MCF 10A (cell line): ENCODE measurements around the gene ADAMTSL1. TPM values are rescaled to one million over a fixed set of nuclear protein-coding genes. Genes with fewer than 3 reads are reported as not detected.

Experiments used
- BruUV-seq: library from RNA; stranded (reverse); fragments of 400-500 nt; replicated peaks from 2 replicates; lab custom pipeline; 2021; lab: Mats Ljungman, UMichigan
- CTCF ChIA-PET: fragments of 300-600 bp; sonication (Branson Sonifier 250); formaldehyde crosslinking; extraction: SDS; loops from one replicate; lab custom pipeline; 2021; ENCODE audit warnings: antibody characterized with exemption, inconsistent platforms; lab: Yijun Ruan, JAX
- POLR2A ChIA-PET: fragments of 300-600, 350-650 bp; sonication (Branson Sonifier 250); formaldehyde crosslinking; extraction: SDS; loops from one replicate; lab custom pipeline; 2020; ENCODE audit warnings: antibody characterized with exemption, inconsistent platforms; lab: Yijun Ruan, JAX
- DNase-seq: peaks from one replicate; pipeline ENCODE4 v3.0.0-alpha.2; 2018; ENCODE audit not compliant: unreplicated experiment
- H3K27ac Mint-ChIP-seq: one replicate; pipeline ENCODE4 v1.8.0; 2022; ENCODE audit warnings: mild to moderate bottlenecking, low read depth, mixed read lengths; ENCODE audit not compliant: unreplicated experiment
- H3K27me3 Mint-ChIP-seq: one replicate; pipeline ENCODE4 v1.8.0; 2022; ENCODE audit warnings: mixed read lengths; ENCODE audit not compliant: insufficient read depth, unreplicated experiment
- H3K36me3 Mint-ChIP-seq: one replicate; pipeline ENCODE4 v1.8.0; 2022; ENCODE audit warnings: mild to moderate bottlenecking, moderate library complexity, mixed read lengths; ENCODE audit not compliant: insufficient read depth, unreplicated experiment
- H3K4me1 Mint-ChIP-seq: one replicate; pipeline ENCODE4 v1.8.0; 2022; ENCODE audit warnings: mixed read lengths; ENCODE audit not compliant: insufficient read depth, unreplicated experiment
- H3K4me3 Mint-ChIP-seq: one replicate; pipeline ENCODE4 v1.8.0; 2022; ENCODE audit warnings: mild to moderate bottlenecking, moderate library complexity, mixed read lengths; ENCODE audit not compliant: unreplicated experiment
- H3K9me3 Mint-ChIP-seq: one replicate; pipeline ENCODE4 v1.8.0; 2022; ENCODE audit warnings: mixed read lengths; ENCODE audit not compliant: unreplicated experiment
- CTCF ChIP-seq: fragments of 200-600 bp; IDR thresholded peaks from one replicate; pipeline ENCODE4 v1.8.0; 2022; ENCODE audit warnings: antibody characterized with exemption, mild to moderate bottlenecking; ENCODE audit not compliant: unreplicated experiment
- intact Hi-C: fragments of 100-400 bp; cut with micrococcal nuclease; formaldehyde crosslinking; loops from 2 replicates; pipeline ENCODE4 v1.14.1; 2022
- total RNA-seq: library from RNA; stranded (reverse); gene quantifications from 2 replicates; pipeline ENCODE4 v1.2.3, GENCODE V29; 2022

ADAMTSL1 gene
- total RNA-seq, 1 experiment from 2014 or later: not detected

GRCh38 chr9:18666348-18666747, 192.4 kb downstream of the ADAMTSL1 start:
- BruUV-seq: no TSS peak
- peaks cover 20% of the 10 kb centered on the region for H3K4me1 Mint-ChIP-seq
- H3K9me3 Mint-ChIP-seq: no peaks in the 10 kb centered on the region
- peak overlapping the region; percentile 67 for H3K27ac Mint-ChIP-seq
- no peak overlapping the region for H3K4me3 Mint-ChIP-seq
- ChIA-PET POLR2A (interaction anchor here (0.6 to 2.2 kb wide), 9 partner anchors 10 to 413 kb away, joined by 3 to 7 read pairs (median 3); no protein-coding TSS in a partner anchor), CTCF (interaction anchor here (0.7 to 2.0 kb wide), 8 partner anchors 21 to 1166 kb away, joined by 3 to 7 read pairs (median 3); no protein-coding TSS in a partner anchor)
- peak; percentile 60 for DNase-seq
- no peaks in the 10 kb centered on the region for H3K27me3 Mint-ChIP-seq
- intact Hi-C loops: no loop called here
- no peak for TF ChIP-seq CTCF
- no peaks in the 10 kb centered on the region for H3K36me3 Mint-ChIP-seq

GRCh38 chr9:18666986-18667772, 193.2 kb downstream of the ADAMTSL1 start:
- H3K27me3 Mint-ChIP-seq: no peaks in the 10 kb centered on the region
- ChIA-PET POLR2A (interaction anchor here (0.5 to 2.2 kb wide), 12 partner anchors 8 to 414 kb away, joined by 3 to 7 read pairs (median 3); no protein-coding TSS in a partner anchor), CTCF (interaction anchor here (0.7 to 2.0 kb wide), 12 partner anchors 8 to 1166 kb away, joined by 3 to 8 read pairs (median 3); no protein-coding TSS in a partner anchor)
- no peaks in the 10 kb centered on the region for H3K36me3 Mint-ChIP-seq
- no TSS peak for BruUV-seq
- no peak for TF ChIP-seq CTCF
- peak overlapping the region; percentile 67 for H3K27ac Mint-ChIP-seq
- DNase-seq: peak; percentile 87
- no peak overlapping the region for H3K4me3 Mint-ChIP-seq
- H3K4me1 Mint-ChIP-seq: peaks cover 20% of the 10 kb centered on the region
- intact Hi-C loops: no loop called here
- H3K9me3 Mint-ChIP-seq: no peaks in the 10 kb centered on the region

- CTCF ChIA-PET: interaction anchor here (2.0 kb wide), 1 partner anchor 414 kb away, joined by 8 read pairs; no protein-coding TSS in a partner anchor
- peak; percentile 50 for DNase-seq
- H3K27me3 Mint-ChIP-seq: no peaks in the 10 kb centered on the region
- no peak overlapping the region for H3K4me3 Mint-ChIP-seq
- H3K9me3 Mint-ChIP-seq: no peaks in the 10 kb centered on the region
- POLR2A ChIA-PET: interaction anchor here (0.8 kb wide), 1 partner anchor 10 kb away, joined by 3 read pairs; no protein-coding TSS in a partner anchor
- no TSS peak for BruUV-seq
- H3K27ac Mint-ChIP-seq: no peak overlapping the region
- no peaks in the 10 kb centered on the region for H3K36me3 Mint-ChIP-seq
- intact Hi-C loops: no loop called here
- H3K4me1 Mint-ChIP-seq: peaks cover 20% of the 10 kb centered on the region
- TF ChIP-seq CTCF: no peak
Measured at GRCh38 chr9:18668944-18669343, 195.0 kb downstream of the ADAMTSL1 start.

- no peaks in the 10 kb centered on the region for H3K27me3 Mint-ChIP-seq
- CTCF ChIA-PET: no interaction called here
- DNase-seq: no peak
- H3K4me3 Mint-ChIP-seq: no peak overlapping the region
- no peaks in the 10 kb centered on the region for H3K9me3 Mint-ChIP-seq
- POLR2A ChIA-PET: no interaction called here
- H3K36me3 Mint-ChIP-seq: no peaks in the 10 kb centered on the region
- TF ChIP-seq CTCF: no peak
- BruUV-seq: no TSS peak
- peaks cover under 1% of the 10 kb centered on the region for H3K4me1 Mint-ChIP-seq
- intact Hi-C loops: no loop called here
- no peak overlapping the region for H3K27ac Mint-ChIP-seq
Measured at GRCh38 chr9:18672706-18673105, 198.8 kb downstream of the ADAMTSL1 start.
